Astrocyte of the spinal cord (primary cell): Measurements from ENCODE around the gene KYNU.

Source experiments
- DNase-seq: peaks from one replicate; pipeline ENCODE4 v3.0.0; 2011; ENCODE audit warnings: low read depth, low spot score
- H3K4me3 ChIP-seq: 2 replicates; pipeline ENCODE4 v1.5.1; 2011; ENCODE audit warnings: low read depth, mild to moderate bottlenecking, low read length, moderate library complexity
- CTCF ChIP-seq: IDR thresholded peaks from 2 replicates; pipeline ENCODE4 v1.5.1; 2012; ENCODE audit warnings: low read depth, mild to moderate bottlenecking, low read length, inconsistent platforms
- in situ Hi-C: cut with HindIII; loops from 2 replicates; pipeline ENCODE4 v1.10.0; 2017; ENCODE audit warnings: low sequenced_read_pairs

The KYNU gene

GRCh38 chr2:142951190-142952007 is 73.9 kb downstream of the KYNU start:
- no peak for DNase-seq
- no peak overlapping the region for H3K4me3 ChIP-seq
- in situ Hi-C loops = no loop called here

GRCh38 chr2:142952018-142952417 is 74.6 kb downstream of the KYNU start:
- no peak for TF ChIP-seq CTCF
- no peak overlapping the region for H3K4me3 ChIP-seq
- no peak for DNase-seq
- in situ Hi-C loops = no loop called here

More at GRCh38 chr2:142951190-142952007, 73.9 kb downstream of the KYNU start:
- no peak for TF ChIP-seq CTCF

GRCh38 chr2:142952793-142953494 is 75.5 kb downstream of the KYNU start:
- DNase-seq = no peak
- H3K4me3 ChIP-seq = no peak overlapping the region
- TF ChIP-seq CTCF = no peak
- in situ Hi-C loops = no loop called here

GRCh38 chr2:142954493-142954892 is 77.0 kb downstream of the KYNU start:
- H3K4me3 ChIP-seq = no peak overlapping the region
- TF ChIP-seq CTCF = no peak
- DNase-seq = no peak
- in situ Hi-C loops = no loop called here

GRCh38 chr2:142957144-142957543 is 79.7 kb downstream of the KYNU start:
- in situ Hi-C loops = no loop called here

GRCh38 chr2:142961202-142961601 is 83.7 kb downstream of the KYNU start:
- DNase-seq = no peak
- TF ChIP-seq CTCF = no peak
- in situ Hi-C loops = no loop called here
- no peak overlapping the region for H3K4me3 ChIP-seq

More at GRCh38 chr2:142957144-142957543, 79.7 kb downstream of the KYNU start:
- TF ChIP-seq CTCF = no peak
- H3K4me3 ChIP-seq = no peak overlapping the region
- no peak for DNase-seq
